AG04450 (cell line): ENCODE results near the gene ANKRD6. TPM values are rescaled to one million over a fixed set of nuclear protein-coding genes. Genes with fewer than 3 reads are reported as not detected.

ENCODE experiments used
- CTCF ChIA-PET: fragments of 300-600, 350-600 bp; formaldehyde crosslinking; extraction: SDS; loops from one replicate; lab custom pipeline; 2022; ENCODE audit warnings: antibody characterized with exemption, inconsistent platforms; lab: Charles Lee
- POLR2A ChIA-PET: fragments of 350-600 bp; formaldehyde crosslinking; extraction: SDS; loops from one replicate; lab custom pipeline; 2021; ENCODE audit warnings: antibody characterized with exemption, inconsistent platforms; lab: Yijun Ruan, JAX
- DNase-seq: peaks from one replicate; pipeline ENCODE4 v3.0.0-alpha.2; 2011; ENCODE audit warnings: low read depth, low spot score
- H3K27ac ChIP-seq: one replicate; pipeline ENCODE4 v1.5.1; 2012; ENCODE audit warnings: low read depth, low read length, control low read depth
- H3K27me3 ChIP-seq: one replicate; pipeline ENCODE4 v1.6.0; 2012; ENCODE audit warnings: low read length; ENCODE audit not compliant: control insufficient read depth, insufficient read depth
- H3K4me3 ChIP-seq: 2 replicates; pipeline ENCODE4 v1.5.1; 2011; ENCODE audit warnings: mild to moderate bottlenecking, low read depth, low read length, control low read depth
- H3K9me3 ChIP-seq: 2 replicates; pipeline ENCODE4 v1.5.1; 2012; ENCODE audit warnings: low read length; ENCODE audit not compliant: control insufficient read depth, insufficient read depth
- CTCF ChIP-seq: IDR thresholded peaks from 2 replicates; pipeline ENCODE4 v1.5.1; 2011; ENCODE audit warnings: low read depth, low read length, control low read depth, inconsistent platforms
- polyA plus RNA-seq: library from polyadenylated mRNA; depleted of rRNA; stranded (reverse); fragments of >200 nt; gene quantifications from 2 replicates; pipeline ENCODE4 v1.2.3, GENCODE V29; 2011

ANKRD6 gene
- polyA plus RNA-seq, 1 experiment: 0.10 TPM

DNA sequence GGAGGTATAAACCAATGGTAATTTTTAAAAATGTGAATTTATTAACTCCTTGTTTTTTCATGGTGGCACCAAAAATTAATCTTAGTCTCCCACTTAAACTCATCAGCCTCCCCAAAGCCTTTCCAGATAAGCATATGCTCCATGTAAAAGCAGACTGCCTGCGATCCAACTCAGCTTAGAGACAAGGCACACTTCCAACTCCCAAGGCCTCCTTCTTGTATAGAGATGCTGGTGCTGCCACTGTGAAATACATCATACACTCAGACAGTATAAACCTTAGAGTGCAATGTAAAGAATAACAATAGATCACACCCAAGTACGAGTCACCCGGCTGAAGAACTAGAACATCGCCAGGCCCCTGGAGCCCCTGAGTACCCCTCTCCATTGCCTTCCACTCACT lies 2.0 kb downstream of the ANKRD6 start:
- CTCF ChIA-PET: no interaction called here
- no peak for DNase-seq
- POLR2A ChIA-PET: no interaction called here
- H3K27ac ChIP-seq: no peak overlapping the region
- H3K4me3 ChIP-seq: no peak overlapping the region
- H3K27me3 ChIP-seq: peaks cover 21% of the 10 kb centered on the region
- peaks cover 4% of the 10 kb centered on the region; the same call in 1 of the 2 replicates for H3K9me3 ChIP-seq
- no peak for TF ChIP-seq CTCF

DNA sequence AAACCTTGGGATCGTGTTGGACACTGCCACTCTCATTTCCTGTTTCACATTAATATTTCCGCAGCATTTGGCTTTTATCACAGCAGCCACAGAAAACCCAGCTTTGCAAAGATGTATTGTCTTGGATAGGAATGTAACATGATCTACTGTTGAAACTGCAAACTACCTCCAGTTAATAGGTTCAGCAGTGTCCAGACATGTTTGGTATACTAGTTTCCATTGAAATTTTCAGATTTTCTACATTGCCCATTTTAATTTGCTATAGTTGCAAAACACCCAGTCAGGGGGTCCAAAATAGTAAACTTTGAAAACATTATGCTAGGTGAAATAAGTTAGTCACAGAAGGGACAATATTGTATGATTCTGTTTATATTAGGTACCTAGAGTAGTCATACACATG lies 3.3 kb downstream of the ANKRD6 start:
- ChIA-PET POLR2A (no interaction called here), CTCF (no interaction called here)
- no peak overlapping the region for H3K4me3 ChIP-seq
- no peak overlapping the region for H3K27ac ChIP-seq
- H3K27me3 ChIP-seq: peaks cover 21% of the 10 kb centered on the region
- H3K9me3 ChIP-seq: peaks cover 4% of the 10 kb centered on the region; the same call in 1 of the 2 replicates
- DNase-seq: no peak
- TF ChIP-seq CTCF: no peak

DNA sequence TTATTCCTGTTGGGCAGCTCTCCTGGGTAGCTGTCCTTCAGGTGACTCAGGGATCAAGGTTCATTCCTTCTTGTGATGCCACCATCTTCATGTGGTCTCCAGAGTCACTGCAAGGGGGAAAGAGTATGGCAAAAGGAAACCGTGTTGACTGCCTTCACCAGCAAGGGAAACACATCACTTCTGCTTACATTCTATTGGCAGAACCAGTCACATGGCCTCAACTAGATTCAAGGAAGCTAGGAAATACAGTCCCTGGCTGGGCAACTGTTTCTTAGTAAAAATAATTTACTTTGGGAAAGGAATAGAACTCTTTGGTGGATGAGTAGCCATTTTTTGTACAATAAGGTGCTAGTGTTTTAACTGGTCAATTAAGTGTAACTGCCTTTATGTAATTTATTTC lies 5.3 kb downstream of the ANKRD6 start:
- H3K27me3 ChIP-seq: peaks cover 17% of the 10 kb centered on the region
- CTCF ChIA-PET: interaction anchor here (0.7 to 0.9 kb wide), 2 partner anchors 66 to 507 kb away, joined by 3 read pairs; no protein-coding TSS in a partner anchor

DNA sequence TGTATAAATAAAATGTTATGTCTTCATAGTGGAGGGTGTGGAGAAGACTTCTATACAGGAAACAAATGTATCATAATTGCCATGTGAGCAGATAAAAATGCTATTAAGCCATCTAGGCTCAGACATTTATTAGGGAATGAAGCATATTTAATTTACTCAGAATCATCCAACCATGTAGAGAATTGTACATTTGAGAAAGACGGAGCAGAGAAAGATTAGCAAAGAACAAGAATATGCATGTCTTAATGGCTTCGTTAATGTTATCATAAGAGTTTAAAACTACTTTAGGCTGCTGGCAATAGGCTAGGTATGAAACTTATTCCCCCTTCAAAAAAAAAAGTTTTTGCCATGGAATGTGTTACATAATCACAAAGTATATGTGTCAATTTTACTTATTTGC lies 6.1 kb downstream of the ANKRD6 start:
- Histone ChIP-seq H3K27me3 (peaks cover 10% of the 10 kb centered on the region), H3K9me3 (no peaks in the 10 kb centered on the region), H3K4me3 (no peak overlapping the region), H3K27ac (no peak overlapping the region)
- no peak for TF ChIP-seq CTCF
- DNase-seq: no peak
- POLR2A ChIA-PET: no interaction called here
- CTCF ChIA-PET: interaction anchor here (0.7 to 0.9 kb wide), 2 partner anchors 67 to 506 kb away, joined by 3 read pairs; no protein-coding TSS in a partner anchor

More for the DNA sequence above, 5.3 kb downstream of the ANKRD6 start:
- TF ChIP-seq CTCF: no peak
- POLR2A ChIA-PET: no interaction called here
- H3K9me3 ChIP-seq: peaks cover 4% of the 10 kb centered on the region; the same call in 1 of the 2 replicates
- no peak for DNase-seq
- no peak overlapping the region for H3K27ac ChIP-seq
- no peak overlapping the region for H3K4me3 ChIP-seq

DNA sequence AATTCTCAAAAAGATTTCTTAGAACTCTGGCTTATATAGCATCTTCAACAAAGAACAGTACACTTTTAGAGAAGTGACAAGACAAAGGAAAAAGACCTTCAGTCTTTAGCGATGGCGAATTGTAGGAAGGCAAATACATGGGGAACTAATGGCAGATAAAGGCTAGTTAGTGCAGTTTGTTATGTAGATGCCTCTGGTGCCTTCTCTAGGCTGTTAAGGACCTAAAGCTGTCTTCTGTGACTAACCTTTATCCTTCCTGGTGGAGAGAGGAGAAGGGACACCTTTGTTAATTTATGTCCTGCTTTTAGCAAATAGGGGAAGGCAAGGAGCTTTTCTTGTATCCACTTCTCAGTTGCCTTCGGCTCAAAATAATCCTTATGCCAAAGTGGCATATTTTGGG lies 7.2 kb downstream of the ANKRD6 start:
- ChIA-PET POLR2A (no interaction called here), CTCF (interaction anchor here (0.9 kb wide), 1 partner anchor 8 kb away, joined by 3 read pairs; no protein-coding TSS in a partner anchor)
- H3K27ac ChIP-seq: no peak overlapping the region
- no peaks in the 10 kb centered on the region for H3K9me3 ChIP-seq
- DNase-seq: no peak
- H3K4me3 ChIP-seq: no peak overlapping the region
- TF ChIP-seq CTCF: no peak
- peaks cover 6% of the 10 kb centered on the region for H3K27me3 ChIP-seq
